ENCODE measurements around the gene CRKL. TPM values are rescaled to one million over a fixed set of nuclear protein-coding genes. Genes with fewer than 3 reads are reported as not detected.

The CRKL gene
- polyA plus RNA-seq, 2 of the 4 experiments (the other 2 are of a cell fraction), result 21.4 to 22.8 TPM

DNA sequence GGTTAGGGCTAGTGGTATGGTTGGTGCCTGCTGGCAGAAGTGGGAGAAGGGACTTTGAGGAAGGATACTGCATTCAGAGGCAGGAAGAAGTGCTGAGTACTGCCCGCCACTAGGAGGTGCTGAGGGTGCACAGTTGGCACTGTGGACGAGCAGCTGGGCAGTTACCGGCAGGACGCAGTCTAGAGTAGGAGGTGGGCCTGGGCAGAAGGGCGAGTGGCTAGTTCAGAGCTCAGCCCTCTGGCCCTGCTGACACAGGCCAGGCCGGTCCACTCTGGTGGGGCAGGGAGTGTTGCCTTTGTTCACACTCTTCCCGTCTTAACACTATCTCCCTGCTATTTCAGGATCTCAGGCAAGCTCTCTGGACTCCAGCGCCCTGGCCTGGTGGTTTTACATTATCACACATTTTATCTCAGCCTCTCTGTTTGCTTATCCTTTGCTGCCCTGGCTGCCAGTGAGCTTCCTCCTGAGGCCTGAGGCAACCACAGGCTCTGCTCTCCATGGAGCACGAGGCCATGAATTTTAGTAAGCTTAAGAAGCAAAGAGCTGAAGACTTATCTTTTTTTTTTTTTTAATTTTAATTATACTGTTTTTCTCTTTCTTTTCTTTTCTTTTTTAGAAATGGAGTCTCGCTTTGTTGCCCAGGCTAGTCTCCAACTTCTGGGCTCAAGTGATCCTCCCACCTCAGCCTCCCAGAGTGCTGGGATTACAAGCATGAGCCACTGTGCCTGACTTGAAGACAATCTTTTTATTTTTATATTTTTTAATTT, 31.5 kb upstream of the CRKL start (continued):
- TF ChIP-seq REST (IDR thresholded peaks at IDR 0.05) (no peak), POLR2AphosphoS2 (conservative IDR thresholded peaks at IDR 0.05; ENCODE audit: low read length) (no peak), TFCP2L1 (CRISPR knock-in tag; IDR thresholded peaks at IDR 0.05) (no peak), USF2 (IDR thresholded peaks at IDR 0.05) (no peak), ZSCAN20 (CRISPR knock-in tag; IDR thresholded peaks at IDR 0.05) (no peak), FOSB (CRISPR knock-in tag; IDR thresholded peaks at IDR 0.05) (no peak), HOXA7 (CRISPR knock-in tag; IDR thresholded peaks at IDR 0.05) (no peak), MAZ (IDR thresholded peaks at IDR 0.05; ENCODE audit: borderline replicate concordance, low read depth, low read length) (no peak), HDAC2 (IDR thresholded peaks at IDR 0.05) (no peak), EP300 (IDR thresholded peaks at IDR 0.05) (no peak), NFE2L2 (conservative IDR thresholded peaks at IDR 0.05; ENCODE audit: low read length) (no peak), HOXB13 (CRISPR knock-in tag; IDR thresholded peaks at IDR 0.05; ENCODE audit: low read depth) (no peak), CBX8 (IDR thresholded peaks at IDR 0.05) (no peak), EHMT2 (IDR thresholded peaks at IDR 0.05; ENCODE audit: low read depth) (no peak), MYC (IDR thresholded peaks at IDR 0.05; ENCODE audit: borderline replicate concordance, low read length) (no peak), RARB (CRISPR knock-in tag; IDR thresholded peaks at IDR 0.05) (no peak), RCOR1 (IDR thresholded peaks at IDR 0.05; ENCODE audit: low read depth, low read length) (no peak), SMC3 (IDR thresholded peaks at IDR 0.05) (peak; percentile 74), HMGXB4 (CRISPR knock-in tag; IDR thresholded peaks at IDR 0.05; ENCODE audit: borderline replicate concordance) (no peak), ELK1 (IDR thresholded peaks at IDR 0.05; ENCODE audit: low read depth, low read length) (no peak), POLR2A (IDR thresholded peaks at IDR 0.05; ENCODE audit: low read length) (peak; percentile 26), FOXS1 (CRISPR knock-in tag; IDR thresholded peaks at IDR 0.05) (no peak), ZFP36 (IDR thresholded peaks at IDR 0.05; ENCODE audit: borderline replicate concordance, partially characterized antibody) (no peak), PHF8 (IDR thresholded peaks at IDR 0.05; ENCODE audit: borderline replicate concordance, low read depth) (no peak)
- TF ChIP-seq, protein P1, sequence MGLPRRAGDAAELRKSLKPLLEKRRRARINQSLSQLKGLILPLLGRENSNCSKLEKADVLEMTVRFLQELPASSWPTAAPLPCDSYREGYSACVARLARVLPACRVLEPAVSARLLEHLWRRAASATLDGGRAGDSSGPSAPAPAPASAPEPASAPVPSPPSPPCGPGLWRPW (IDR thresholded peaks at IDR 0.05), result no peak
- TF ChIP-seq, protein P2, sequence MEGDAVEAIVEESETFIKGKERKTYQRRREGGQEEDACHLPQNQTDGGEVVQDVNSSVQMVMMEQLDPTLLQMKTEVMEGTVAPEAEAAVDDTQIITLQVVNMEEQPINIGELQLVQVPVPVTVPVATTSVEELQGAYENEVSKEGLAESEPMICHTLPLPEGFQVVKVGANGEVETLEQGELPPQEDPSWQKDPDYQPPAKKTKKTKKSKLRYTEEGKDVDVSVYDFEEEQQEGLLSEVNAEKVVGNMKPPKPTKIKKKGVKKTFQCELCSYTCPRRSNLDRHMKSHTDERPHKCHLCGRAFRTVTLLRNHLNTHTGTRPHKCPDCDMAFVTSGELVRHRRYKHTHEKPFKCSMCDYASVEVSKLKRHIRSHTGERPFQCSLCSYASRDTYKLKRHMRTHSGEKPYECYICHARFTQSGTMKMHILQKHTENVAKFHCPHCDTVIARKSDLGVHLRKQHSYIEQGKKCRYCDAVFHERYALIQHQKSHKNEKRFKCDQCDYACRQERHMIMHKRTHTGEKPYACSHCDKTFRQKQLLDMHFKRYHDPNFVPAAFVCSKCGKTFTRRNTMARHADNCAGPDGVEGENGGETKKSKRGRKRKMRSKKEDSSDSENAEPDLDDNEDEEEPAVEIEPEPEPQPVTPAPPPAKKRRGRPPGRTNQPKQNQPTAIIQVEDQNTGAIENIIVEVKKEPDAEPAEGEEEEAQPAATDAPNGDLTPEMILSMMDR (IDR thresholded peaks at IDR 0.05), result peak; percentile 86

Measured in A549 (cell line).